ENCODE measurements around the gene MNAT1.
"Not testable (repeated sequence)": the region's sequence is repeated elsewhere in the genome, so short reads cannot be mapped to it uniquely, and the experiment has no call there.

MNAT1 gene

GRCh38 chr14:60738843-60739508 lies 4.4 kb downstream of the MNAT1 start:
- no peak for DNase-seq (ENCODE audit: low spot score)

- no peak for DNase-seq (ENCODE audit: low spot score)
Observed at GRCh38 chr14:60744566-60744965, 10.0 kb downstream of the MNAT1 start.

GRCh38 chr14:60753264-60754119 lies 18.9 kb downstream of the MNAT1 start:
- no peak for DNase-seq (ENCODE audit: low spot score)

GRCh38 chr14:60756847-60757246 lies 22.3 kb downstream of the MNAT1 start:
- DNase-seq (ENCODE audit: low spot score): no peak

GRCh38 chr14:60757567-60758002 lies 23.0 kb downstream of the MNAT1 start:
- DNase-seq (ENCODE audit: low spot score): no peak

- no peak for DNase-seq (ENCODE audit: low spot score)
Observed at GRCh38 chr14:60758885-60759284, 24.3 kb downstream of the MNAT1 start.

GRCh38 chr14:60760209-60760608 lies 25.6 kb downstream of the MNAT1 start:
- DNase-seq (ENCODE audit: low spot score): no peak

GRCh38 chr14:60760644-60761364 lies 26.2 kb downstream of the MNAT1 start:
- DNase-seq (ENCODE audit: low spot score): no peak

- DNase-seq (ENCODE audit: low spot score): no peak
Observed at GRCh38 chr14:60768602-60769001, 34.0 kb downstream of the MNAT1 start.

- DNase-seq (ENCODE audit: low spot score): no peak
Observed at GRCh38 chr14:60771117-60771516, 36.6 kb downstream of the MNAT1 start.

- no peak for DNase-seq (ENCODE audit: low spot score)
Observed at GRCh38 chr14:60773558-60773957, 39.0 kb downstream of the MNAT1 start.

- no peak for DNase-seq (ENCODE audit: low spot score)
Observed at GRCh38 chr14:60775296-60775695, 40.7 kb downstream of the MNAT1 start.

GRCh38 chr14:60777856-60778578 lies 43.5 kb downstream of the MNAT1 start:
- DNase-seq (ENCODE audit: low spot score): no peak

GRCh38 chr14:60779745-60780514 lies 45.4 kb downstream of the MNAT1 start:
- DNase-seq (ENCODE audit: low spot score): not testable (repeated sequence)

GRCh38 chr14:60780558-60780957 lies 46.0 kb downstream of the MNAT1 start:
- not testable (repeated sequence) for DNase-seq (ENCODE audit: low spot score)

- no peak for DNase-seq (ENCODE audit: low spot score)
Observed at GRCh38 chr14:60786905-60787304, 52.3 kb downstream of the MNAT1 start.

GRCh38 chr14:60789656-60790055 lies 55.1 kb downstream of the MNAT1 start:
- DNase-seq (ENCODE audit: low spot score): no peak

GRCh38 chr14:60790850-60791249 lies 56.3 kb downstream of the MNAT1 start:
- no peak for DNase-seq (ENCODE audit: low spot score)

GRCh38 chr14:60796434-60796833 lies 61.9 kb downstream of the MNAT1 start:
- DNase-seq (ENCODE audit: low spot score): no peak

- no peak for DNase-seq (ENCODE audit: low spot score)
Observed at GRCh38 chr14:60800409-60800808, 65.8 kb downstream of the MNAT1 start.

GRCh38 chr14:60803871-60804270 lies 69.3 kb downstream of the MNAT1 start:
- DNase-seq (ENCODE audit: low spot score): no peak
